GM12878 (cell line): Measurements from ENCODE around the gene RCBTB2. TPM values are rescaled to one million over a fixed set of nuclear protein-coding genes. Genes with fewer than 3 reads are reported as not detected.

ENCODE experiments used
- ATAC-seq: fragments of 200-7000 bp; cut with Tn5 transposase; 3 replicates; pipeline ENCODE4 v1.9.1; 2020; ENCODE audit warnings: mild to moderate bottlenecking, moderate library complexity
- BruUV-seq: library from RNA; stranded (reverse); fragments of 400-500 nt; replicated peaks from 2 replicates; lab custom pipeline; 2021; lab: Mats Ljungman, UMichigan
- CTCF ChIA-PET: fragments of 300-600 bp; sonication (Branson Sonifier 250); formaldehyde crosslinking; extraction: SDS; loops from one replicate; lab custom pipeline; 2021; ENCODE audit warnings: inconsistent platforms; lab: Yijun Ruan, JAX
- POLR2A ChIA-PET: fragments of 350-600 bp; formaldehyde crosslinking; extraction: SDS; loops from one replicate; lab custom pipeline; 2021; ENCODE audit warnings: inconsistent platforms; lab: Charles Lee
- RAD21 ChIA-PET: fragments of 300-600 bp; sonication (Branson Sonifier 250); formaldehyde crosslinking; loops from one replicate; lab custom pipeline; 2023; ENCODE audit warnings: antibody characterized with exemption; ENCODE audit not compliant: unreplicated experiment; lab: Charles Lee
- SMC1A ChIA-PET: fragments of 300-600 bp; sonication (Branson Sonifier 250); formaldehyde crosslinking; loops from one replicate; lab custom pipeline; 2023; ENCODE audit not compliant: unreplicated experiment, uncharacterized antibody; lab: Charles Lee
- DNase-seq: peaks from one replicate; pipeline ENCODE4 v3.0.0-alpha.2; 2011; ENCODE audit warnings: low read depth, low spot score
- FAIRE-seq: peaks from 3 replicates; lab custom pipeline; 2011; peaks lifted over from hg19 to GRCh38; lab: Jason Lieb, UNC
- H2AFZ ChIP-seq: 2 replicates; pipeline ENCODE4 v1.6.0; 2011; ENCODE audit warnings: low read depth, low read length, control low read depth; ENCODE audit not compliant: control insufficient read depth
- H3K27ac ChIP-seq: 2 replicates; pipeline ENCODE4 v1.5.1; 2011; ENCODE audit warnings: control low read depth; ENCODE audit not compliant: control insufficient read depth, insufficient read depth
- H3K27me3 ChIP-seq, 2 experiments: replicated peaks in 1 of 2; 2 replicates each; pipeline versions ENCODE4 v1.6.0 to v1.6.1; 2011; ENCODE audit warnings: low read length in 1 of 2; ENCODE audit not compliant: control insufficient read depth in 2 of 2, insufficient read depth in 2 of 2
- H3K36me3 ChIP-seq, 2 experiments: 2 replicates each; pipeline ENCODE4 v1.5.1; 2011; ENCODE audit warnings: low read length in 1 of 2; ENCODE audit not compliant: control insufficient read depth in 2 of 2, insufficient read depth in 2 of 2
- H3K4me1 ChIP-seq: 2 replicates; pipeline ENCODE4 v1.6.1; 2011; ENCODE audit warnings: mild to moderate bottlenecking, low read length, moderate library complexity, mixed read lengths; ENCODE audit not compliant: control insufficient read depth, insufficient read depth
- H3K4me2 ChIP-seq: 2 replicates; pipeline ENCODE4 v1.6.0; 2011; ENCODE audit warnings: control low read depth; ENCODE audit not compliant: control insufficient read depth, insufficient read depth
- H3K4me3 ChIP-seq: fragments of 200-600 bp; sonication (generic); 2 replicates; pipeline ENCODE4 v1.5.1; 2016
- H3K79me2 ChIP-seq: 2 replicates; pipeline ENCODE4 v1.6.0; 2011; ENCODE audit warnings: low read length; ENCODE audit not compliant: control insufficient read depth, insufficient read depth
- H3K9ac ChIP-seq: 2 replicates; pipeline ENCODE4 v1.8.0; 2011; ENCODE audit warnings: low read length, control low read depth, mixed read lengths; ENCODE audit not compliant: control insufficient read depth, insufficient read depth
- H3K9me3 ChIP-seq: replicated peaks from 3 replicates; pipeline ENCODE4 v1.5.1; 2011; ENCODE audit warnings: mild to moderate bottlenecking, low read length; ENCODE audit not compliant: control insufficient read depth, insufficient read depth
- H4K20me1 ChIP-seq: 2 replicates; pipeline ENCODE4 v1.6.0; 2011; ENCODE audit not compliant: control insufficient read depth, insufficient read depth
- BRCA1 ChIP-seq: IDR thresholded peaks from 2 replicates; pipeline ENCODE4 v1.6.1; 2011; ENCODE audit warnings: low read depth, low read length, improper control_type of control experiment
- CHD2 ChIP-seq: IDR thresholded peaks from 2 replicates; pipeline ENCODE4 v1.6.1; 2011; ENCODE audit warnings: low read depth, low read length, improper control_type of control experiment, borderline replicate concordance
- EED ChIP-seq: sonication (generic); IDR thresholded peaks from 2 replicates; pipeline ENCODE4 v1.6.1; 2016; ENCODE audit warnings: antibody characterized with exemption, low read depth
- KLF5 ChIP-seq: fragments of 450-650 bp; IDR thresholded peaks from 2 replicates; pipeline ENCODE4 v1.6.1; 2014; ENCODE audit warnings: mild to moderate bottlenecking; ENCODE audit not compliant: partially characterized antibody
- PAX5 ChIP-seq: IDR thresholded peaks from 2 replicates; pipeline ENCODE4 v1.6.1; 2011; ENCODE audit warnings: low read depth, low read length, borderline replicate concordance
- PML ChIP-seq: IDR thresholded peaks from 2 replicates; pipeline ENCODE4 v1.6.1; 2012; ENCODE audit warnings: low read length, inconsistent platforms
- POLR2A ChIP-seq: IDR thresholded peaks from 2 replicates; pipeline ENCODE4 v1.6.1; 2011; ENCODE audit warnings: low read depth, mild to moderate bottlenecking, low read length
- RCOR1 ChIP-seq: conservative IDR thresholded peaks from 2 replicates; pipeline ENCODE4 v1.6.1; 2012; ENCODE audit warnings: low read depth, low read length, improper control_type of control experiment
- SKIL ChIP-seq: fragments of 450-650 bp; IDR thresholded peaks from 2 replicates; pipeline ENCODE4 v1.6.1; 2017; ENCODE audit warnings: mild to moderate bottlenecking, low read depth, inconsistent platforms; ENCODE audit not compliant: poor library complexity, severe bottlenecking
- SMARCA5 ChIP-seq: fragments of 450-650 bp; IDR thresholded peaks from 2 replicates; pipeline ENCODE4 v1.6.1; 2017; ENCODE audit warnings: mild to moderate bottlenecking
- SUPT20H ChIP-seq: IDR thresholded peaks from 2 replicates; pipeline ENCODE4 v1.6.1; 2011; ENCODE audit warnings: low read depth, mild to moderate bottlenecking, low read length, moderate library complexity, borderline replicate concordance; ENCODE audit not compliant: control insufficient read depth
- TCF7 ChIP-seq: IDR thresholded peaks from 2 replicates; pipeline ENCODE4 v1.6.1; 2014; ENCODE audit warnings: antibody characterized with exemption, borderline replicate concordance
- ZBED1 ChIP-seq: IDR thresholded peaks from 2 replicates; pipeline ENCODE4 v1.6.1; 2016; ENCODE audit warnings: borderline replicate concordance
- ZNF24 ChIP-seq: fragments of 450-650 bp; IDR thresholded peaks from 2 replicates; pipeline ENCODE4 v1.6.1; 2017; ENCODE audit warnings: antibody characterized with exemption, mild to moderate bottlenecking
- ZNF687 ChIP-seq: fragments of 450-650 bp; IDR thresholded peaks from 2 replicates; pipeline ENCODE4 v1.6.1; 2017; ENCODE audit warnings: mild to moderate bottlenecking, moderate library complexity
- in situ Hi-C: fragments of 300-500 bp; cut with MboI; formaldehyde crosslinking; loops from 9 replicates; pipeline ENCODE4 v1.14.3; 2018; ENCODE audit warnings: mixed read lengths
- intact Hi-C: fragments of 100-400 bp; cut with micrococcal nuclease; formaldehyde crosslinking; loops from one replicate; pipeline ENCODE4 v1.14.2; 2022; ENCODE audit not compliant: unreplicated experiment
- polyA plus RNA-seq, 11 experiments: library from polyadenylated mRNA; depleted of rRNA in 4 of 11; unstranded in 6 of 11; stranded (reverse) in 5 of 11; fragments of >200 nt; fragmentation: Nextera tagmentation in 4 of 11; fragmentation: Illumina TruSeq in 1 of 11; extraction: Ambion mirVana in 4 of 11; extraction: Trizol in 1 of 11; gene quantifications; 1 replicate in 1 of 11; 2 replicates in 10 of 11; pipeline versions ENCODE4 v1.2.1 to v1.2.3, GENCODE V29; 2011 to 2016; ENCODE audit warnings: inconsistent platforms in 2 of 11, missing spikeins in 2 of 11, low read depth in 1 of 11
- total RNA-seq, 4 experiments: library from RNA; depleted of rRNA in 3 of 4; stranded (reverse); fragments of >200 nt in 3 of 4; fragmentation: Illumina TruSeq in 1 of 4; extraction: Trizol in 1 of 4; gene quantifications; 2 replicates each; pipeline versions ENCODE4 v1.2.1 to v1.2.3, GENCODE V29; 2013 to 2021
- TF ChIP-seq, protein P1 (sequence below): IDR thresholded peaks from 2 replicates; pipeline ENCODE4 v1.6.1; 2012; ENCODE audit warnings: low read depth, low read length, improper control_type of control experiment
- TF ChIP-seq, protein P2 (sequence below): fragments of 150-350 bp; IDR thresholded peaks from 2 replicates; pipeline ENCODE4 v1.6.1; 2016; ENCODE audit warnings: low read depth, low read length

The RCBTB2 gene
- total and polyA plus RNA-seq, 10 of the 15 experiments (the other 5 are each of a cell fraction or from before 2014, with no cell fraction given): 5.0 to 16.0 (median 8.5) TPM

GRCh38 chr13:48542138-48542537 is 9.3 kb upstream of the RCBTB2 start (continued):
- TF ChIP-seq SMARCA5 (no peak), EED (no peak), POLR2A (no peak), TCF7 (no peak), BRCA1 (no peak), SUPT20H (no peak), PML (no peak), ZNF24 (no peak)
- TF ChIP-seq, protein P1, sequence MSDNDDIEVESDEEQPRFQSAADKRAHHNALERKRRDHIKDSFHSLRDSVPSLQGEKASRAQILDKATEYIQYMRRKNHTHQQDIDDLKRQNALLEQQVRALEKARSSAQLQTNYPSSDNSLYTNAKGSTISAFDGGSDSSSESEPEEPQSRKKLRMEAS: no peak

DNA sequence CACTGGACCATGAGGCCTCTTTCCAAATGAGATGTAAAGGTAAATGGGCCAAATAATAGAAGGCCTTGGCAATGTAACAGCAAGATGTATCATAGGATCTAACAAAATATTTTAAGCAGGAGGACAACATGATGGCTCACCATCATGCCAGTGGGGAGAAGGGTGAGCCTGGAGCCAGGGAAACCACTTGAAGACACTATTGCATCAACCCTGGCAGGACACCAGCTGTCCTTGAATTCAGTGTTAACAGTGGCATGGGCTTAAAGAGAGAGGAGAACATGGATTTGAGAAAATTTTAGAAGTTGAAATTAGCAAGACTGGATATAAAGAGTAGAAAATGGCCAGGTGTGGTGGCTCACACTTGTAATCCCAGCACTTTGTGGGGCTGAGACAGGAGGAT is 6.7 kb upstream of the RCBTB2 start:
- SMC1A ChIA-PET: no interaction called here
- TF ChIP-seq ZBED1 (no peak), ZNF687 (no peak), CHD2 (no peak), RCOR1 (no peak), PAX5 (no peak), SKIL (no peak), KLF5 (no peak)
- TF ChIP-seq, protein P2, sequence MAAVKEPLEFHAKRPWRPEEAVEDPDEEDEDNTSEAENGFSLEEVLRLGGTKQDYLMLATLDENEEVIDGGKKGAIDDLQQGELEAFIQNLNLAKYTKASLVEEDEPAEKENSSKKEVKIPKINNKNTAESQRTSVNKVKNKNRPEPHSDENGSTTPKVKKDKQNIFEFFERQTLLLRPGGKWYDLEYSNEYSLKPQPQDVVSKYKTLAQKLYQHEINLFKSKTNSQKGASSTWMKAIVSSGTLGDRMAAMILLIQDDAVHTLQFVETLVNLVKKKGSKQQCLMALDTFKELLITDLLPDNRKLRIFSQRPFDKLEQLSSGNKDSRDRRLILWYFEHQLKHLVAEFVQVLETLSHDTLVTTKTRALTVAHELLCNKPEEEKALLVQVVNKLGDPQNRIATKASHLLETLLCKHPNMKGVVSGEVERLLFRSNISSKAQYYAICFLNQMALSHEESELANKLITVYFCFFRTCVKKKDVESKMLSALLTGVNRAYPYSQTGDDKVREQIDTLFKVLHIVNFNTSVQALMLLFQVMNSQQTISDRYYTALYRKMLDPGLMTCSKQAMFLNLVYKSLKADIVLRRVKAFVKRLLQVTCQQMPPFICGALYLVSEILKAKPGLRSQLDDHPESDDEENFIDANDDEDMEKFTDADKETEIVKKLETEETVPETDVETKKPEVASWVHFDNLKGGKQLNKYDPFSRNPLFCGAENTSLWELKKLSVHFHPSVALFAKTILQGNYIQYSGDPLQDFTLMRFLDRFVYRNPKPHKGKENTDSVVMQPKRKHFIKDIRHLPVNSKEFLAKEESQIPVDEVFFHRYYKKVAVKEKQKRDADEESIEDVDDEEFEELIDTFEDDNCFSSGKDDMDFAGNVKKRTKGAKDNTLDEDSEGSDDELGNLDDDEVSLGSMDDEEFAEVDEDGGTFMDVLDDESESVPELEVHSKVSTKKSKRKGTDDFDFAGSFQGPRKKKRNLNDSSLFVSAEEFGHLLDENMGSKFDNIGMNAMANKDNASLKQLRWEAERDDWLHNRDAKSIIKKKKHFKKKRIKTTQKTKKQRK: no peak

More for the DNA sequence above, 6.7 kb upstream of the RCBTB2 start:
- no TSS peak for BruUV-seq
- ChIA-PET POLR2A (no interaction called here), RAD21 (no interaction called here), CTCF (no interaction called here)
- Histone ChIP-seq H3K9ac (no peak overlapping the region), H3K79me2 (no peaks in the 10 kb centered on the region), H3K36me3 (no peaks in the 10 kb centered on the region), H3K27me3 (no peaks in the 10 kb centered on the region), H3K27ac (no peak overlapping the region), H3K4me1 (0 out of 2 replicates have a peak, but pooled peaks cover 4% of the 10 kb centered on the region), H3K4me2 (no peak overlapping the region), H2AFZ (no peak overlapping the region), H4K20me1 (no peaks in the 10 kb centered on the region), H3K9me3 (no peaks in the 10 kb centered on the region; the same call in 2 of the 3 replicates), H3K4me3 (no peak overlapping the region)
- ATAC-seq (no peak), DNase-seq (no peak), FAIRE-seq (no peak)
- in situ Hi-C loops: no loop called here
- intact Hi-C loops: no loop called here
